Mesenchymal stem cell (in vitro differentiated cells and primary cell): ENCODE data around the gene SLC12A4.
A peak's percentile ranks its signal among the peaks of the same experiment; 100 is the strongest.

Experiments used
- DNase-seq: peaks from one replicate; pipeline ENCODE4 v3.0.0-alpha.2; 2013
- H2AFZ ChIP-seq: one replicate; pipeline ENCODE4 v1.6.1; 2013; ENCODE audit warnings: low read depth, mild to moderate bottlenecking, control low read depth, inconsistent platforms, low read length, moderate library complexity
- H2AK5ac ChIP-seq: 2 replicates; pipeline ENCODE4 v1.6.1; 2013; ENCODE audit warnings: low read length, moderate library complexity, mild to moderate bottlenecking, inconsistent platforms; ENCODE audit not compliant: severe bottlenecking
- H2BK120ac ChIP-seq: one replicate; pipeline ENCODE4 v1.6.1; 2013; ENCODE audit warnings: low read depth, mild to moderate bottlenecking, inconsistent platforms, low read length, moderate library complexity
- H2BK12ac ChIP-seq, 2 experiments: one replicate each; pipeline ENCODE4 v1.6.1; 2013; ENCODE audit warnings: inconsistent platforms in 2 of 2, low read length in 2 of 2, mild to moderate bottlenecking in 2 of 2, moderate library complexity in 2 of 2, control low read depth in 1 of 2
- H2BK15ac ChIP-seq: one replicate; pipeline ENCODE4 v1.6.1; 2013; ENCODE audit warnings: mild to moderate bottlenecking, low read depth, inconsistent platforms; ENCODE audit not compliant: poor library complexity, severe bottlenecking
- H2BK5ac ChIP-seq: 2 replicates; pipeline ENCODE4 v1.6.1; 2013; ENCODE audit warnings: low read depth, mild to moderate bottlenecking, low read length, control low read depth, inconsistent platforms; ENCODE audit not compliant: poor library complexity, severe bottlenecking
- H3K14ac ChIP-seq, 2 experiments: one replicate each; pipeline ENCODE4 v1.6.1; 2013; ENCODE audit warnings: inconsistent platforms in 2 of 2, low read length in 2 of 2, control low read depth in 1 of 2, mild to moderate bottlenecking in 1 of 2, moderate library complexity in 1 of 2
- H3K18ac ChIP-seq, 2 experiments: one replicate each; pipeline ENCODE4 v1.6.1; 2013; ENCODE audit warnings: inconsistent platforms in 2 of 2, low read length in 2 of 2, control low read depth in 1 of 2, low read depth in 1 of 2, mild to moderate bottlenecking in 1 of 2
- H3K23ac ChIP-seq, 2 experiments: one replicate each; pipeline ENCODE4 v1.6.1; 2013; ENCODE audit warnings: inconsistent platforms in 2 of 2, low read length in 2 of 2, mild to moderate bottlenecking in 2 of 2, moderate library complexity in 2 of 2, control low read depth in 1 of 2
- H3K27ac ChIP-seq: 2 replicates; pipeline ENCODE4 v1.5.1; 2013; ENCODE audit warnings: mild to moderate bottlenecking, moderate library complexity, low read length, control low read depth, inconsistent platforms; ENCODE audit not compliant: poor library complexity, severe bottlenecking
- H3K27me3 ChIP-seq, 2 experiments: 2 replicates each; pipeline versions ENCODE4 v1.6.1 to v1.7.0; 2013; ENCODE audit warnings: low read length in 2 of 2, mild to moderate bottlenecking in 2 of 2, moderate library complexity in 2 of 2, control low read depth in 1 of 2, inconsistent platforms in 1 of 2; ENCODE audit not compliant: control insufficient read depth in 1 of 2, insufficient read depth in 1 of 2
- H3K36me3 ChIP-seq, 2 experiments: 2 replicates each; pipeline versions ENCODE4 v1.6.1 to v1.7.0; 2013; ENCODE audit warnings: low read length in 2 of 2, control low read depth in 1 of 2, inconsistent platforms in 1 of 2, low read depth in 1 of 2, mild to moderate bottlenecking in 1 of 2; ENCODE audit not compliant: insufficient read depth in 2 of 2, control insufficient read depth in 1 of 2
- H3K4ac ChIP-seq, 2 experiments: one replicate each; pipeline ENCODE4 v1.6.1; 2013; ENCODE audit warnings: inconsistent platforms in 2 of 2, low read length in 2 of 2, mild to moderate bottlenecking in 2 of 2, moderate library complexity in 2 of 2, control low read depth in 1 of 2, low read depth in 1 of 2
- H3K4me1 ChIP-seq: 2 replicates; pipeline ENCODE4 v1.6.1; 2013; ENCODE audit warnings: low read depth, low read length, control low read depth; ENCODE audit not compliant: control insufficient read depth, insufficient read depth
- H3K4me2 ChIP-seq: 2 replicates; pipeline ENCODE4 v1.6.1; 2013; ENCODE audit warnings: low read length, mild to moderate bottlenecking, inconsistent platforms; ENCODE audit not compliant: poor library complexity, severe bottlenecking
- H3K4me3 ChIP-seq, 2 experiments: 2 replicates each; pipeline versions ENCODE4 v1.5.1 to v1.7.0; 2013; ENCODE audit warnings: low read length in 2 of 2, mild to moderate bottlenecking in 2 of 2, control low read depth in 1 of 2, low read depth in 1 of 2; ENCODE audit not compliant: insufficient read depth in 1 of 2
- H3K79me1 ChIP-seq: replicated peaks from 2 replicates; pipeline ENCODE4 v1.6.1; 2013; ENCODE audit warnings: mild to moderate bottlenecking, control low read depth, low read length, inconsistent platforms; ENCODE audit not compliant: poor library complexity, severe bottlenecking
- H3K9ac ChIP-seq: 2 replicates; pipeline ENCODE4 v1.7.0; 2013; ENCODE audit warnings: mild to moderate bottlenecking, low read length, moderate library complexity
- H3K9me3 ChIP-seq: 2 replicates; pipeline ENCODE4 v1.7.0; 2013; ENCODE audit warnings: mild to moderate bottlenecking, low read length; ENCODE audit not compliant: control insufficient read depth
- H4K8ac ChIP-seq: one replicate; pipeline ENCODE4 v1.6.1; 2013; ENCODE audit warnings: inconsistent platforms, mild to moderate bottlenecking, low read length, moderate library complexity
- H4K91ac ChIP-seq: one replicate; pipeline ENCODE4 v1.6.1; 2013; ENCODE audit warnings: mild to moderate bottlenecking, low read length, inconsistent platforms
- WGBS: methylation state at CpG from one replicate; pipeline ENCODE4 v1.1.7; 2013; ENCODE audit warnings: mixed read lengths; 5-methylcytosine and 5-hydroxymethylcytosine counted together

The SLC12A4 gene

GRCh38 chr16:67936124-67936879 is 32.1 kb downstream of the SLC12A4 start, which contains the start of gene PSMB10:
Gene PSMB10, minus strand, starts transcription at chr16:67936850. Its CDS starts 101 bp downstream, at chr16:67936749.
- H2AFZ ChIP-seq, result peak within 1 kb of the TSS; percentile 86
- peak within 1 kb of the TSS; percentile 98 for H3K9ac ChIP-seq
- H2AK5ac ChIP-seq, result peak within 1 kb of the TSS; percentile 71
- H3K27me3 ChIP-seq, result no peaks in the 10 kb centered on the region
- peak within 1 kb of the TSS; percentile 98 for H3K4ac ChIP-seq
- peaks cover 36 to 46% of the 10 kb centered on the region in 2 experiments for H3K36me3 ChIP-seq
- H3K23ac ChIP-seq, result peak within 1 kb of the TSS in 1 of 2 experiments; percentile 77
- H3K18ac ChIP-seq, result peak within 1 kb of the TSS; percentile 88 to 99
- peak within 1 kb of the TSS in 1 of 2 experiments; percentile 96 for H3K14ac ChIP-seq
- H3K4me1 ChIP-seq, result peaks cover 29% of the 10 kb centered on the region
- WGBS, result under 1% methylated on average over 52 of the region's 54 CpGs
- peak within 1 kb of the TSS; percentile 39 for H2BK15ac ChIP-seq
- peak within 1 kb of the TSS; percentile 81 for H2BK120ac ChIP-seq
- peak within 1 kb of the TSS; percentile 96 for H4K91ac ChIP-seq
- peak within 1 kb of the TSS; percentile 93 for H2BK5ac ChIP-seq
- peak within 1 kb of the TSS; percentile 87 for H3K4me2 ChIP-seq
- peak within 1 kb of the TSS; percentile 95 for H4K8ac ChIP-seq
- no peaks in the 10 kb centered on the region for H3K9me3 ChIP-seq
- peaks cover 17% of the 10 kb centered on the region for H3K79me1 ChIP-seq
- peak within 1 kb of the TSS; percentile 7 to 48 for H2BK12ac ChIP-seq
- H3K27ac ChIP-seq, result peak within 1 kb of the TSS; percentile 94
- peak; percentile 91 for DNase-seq
- H3K4me3 ChIP-seq, result peak within 1 kb of the TSS; percentile 95 to 98

DNA sequence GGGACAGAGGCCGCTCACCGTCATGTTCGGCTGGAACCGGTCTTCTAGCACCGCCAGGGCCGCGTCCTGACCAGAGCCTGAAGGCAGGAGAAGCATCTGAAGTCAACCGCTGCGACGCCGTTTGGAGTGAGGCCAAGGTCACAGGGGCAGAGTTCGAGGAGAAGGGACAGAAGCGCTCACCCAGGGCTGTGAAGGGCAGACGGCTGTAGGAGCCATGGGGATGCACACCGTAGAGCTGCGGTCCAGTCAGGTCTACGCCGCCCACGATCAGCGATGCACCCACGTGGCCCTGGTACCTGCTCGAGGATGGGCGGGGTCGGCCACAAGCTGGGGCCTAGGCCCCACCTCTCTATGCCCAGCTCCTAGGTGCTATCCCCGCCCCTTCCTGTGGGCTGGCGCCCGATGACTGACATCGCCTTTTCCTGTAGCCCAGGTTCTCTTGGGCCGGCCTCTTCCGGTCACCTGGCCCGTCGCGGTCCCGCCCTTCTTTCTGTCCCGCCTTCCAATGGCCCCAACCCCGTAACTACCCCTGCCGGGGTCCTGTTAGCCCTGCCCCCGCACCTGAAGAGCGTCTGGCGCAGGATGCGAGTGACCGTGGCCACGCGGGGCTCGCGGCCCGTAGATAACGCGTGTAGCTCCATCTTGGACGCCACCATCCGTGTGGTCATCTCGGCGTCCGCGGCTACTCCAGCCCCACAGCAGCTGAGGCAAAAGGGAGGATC is 32.9 kb downstream of the SLC12A4 start:
- H2AFZ ChIP-seq, result peak overlapping the region; percentile 86
- H2BK12ac ChIP-seq, result peak overlapping the region in 1 of 2 experiments; percentile 45
- H3K27me3 ChIP-seq, result no peaks in the 10 kb centered on the region
- H3K4me2 ChIP-seq, result peak overlapping the region; percentile 87
- peak overlapping the region; percentile 95 for H4K8ac ChIP-seq
- peak overlapping the region; percentile 94 for H3K27ac ChIP-seq
- peak overlapping the region; percentile 93 for H2BK5ac ChIP-seq
- H3K18ac ChIP-seq, result peak overlapping the region; percentile 88 to 99
- peak overlapping the region; percentile 98 for H3K9ac ChIP-seq
- peak overlapping the region; percentile 95 to 98 for H3K4me3 ChIP-seq
- peak overlapping the region; percentile 96 for H4K91ac ChIP-seq
- peak overlapping the region; percentile 98 for H3K4ac ChIP-seq
- H3K36me3 ChIP-seq, result peaks cover 38 to 48% of the 10 kb centered on the region in 2 experiments
- H3K4me1 ChIP-seq, result peaks cover 29% of the 10 kb centered on the region
- peak; percentile 93 for DNase-seq
- under 1% methylated on average over 55 of the region's 55 CpGs for WGBS
- H2BK120ac ChIP-seq, result peak overlapping the region; percentile 73
- no peaks in the 10 kb centered on the region for H3K9me3 ChIP-seq
- H3K14ac ChIP-seq, result peak overlapping the region in 1 of 2 experiments; percentile 96
- H3K79me1 ChIP-seq, result peaks cover 17% of the 10 kb centered on the region
- H2BK15ac ChIP-seq, result peak overlapping the region; percentile 39
- H2AK5ac ChIP-seq, result peak overlapping the region; percentile 47
- H3K23ac ChIP-seq, result peak overlapping the region in 1 of 2 experiments; percentile 75

GRCh38 chr16:67935101-67935401 is 33.4 kb downstream of the SLC12A4 start:
- Histone ChIP-seq H3K36me3 (peaks cover 38 to 48% of the 10 kb centered on the region in 2 experiments), H3K23ac (no peak overlapping the region), H4K8ac (peak overlapping the region; percentile 2), H2BK5ac (no peak overlapping the region), H3K4me1 (peaks cover 28% of the 10 kb centered on the region), H3K4ac (peak overlapping the region; percentile 16 to 88), H3K27me3 (no peaks in the 10 kb centered on the region), H3K4me3 (peak overlapping the region; percentile 61 to 98), H2AFZ (peak overlapping the region; percentile 57), H3K9me3 (no peaks in the 10 kb centered on the region), H2BK120ac (no peak overlapping the region), H3K27ac (no peak overlapping the region), H3K4me2 (peak overlapping the region; percentile 67), H3K9ac (peak overlapping the region; percentile 98), H3K14ac (peak overlapping the region in 1 of 2 experiments; percentile 77), H2AK5ac (no peak overlapping the region), H4K91ac (peak overlapping the region; percentile 3), H2BK15ac (no peak overlapping the region), H2BK12ac (no peak overlapping the region), H3K18ac (peak overlapping the region in 1 of 2 experiments; percentile 97), H3K79me1 (peaks cover 22% of the 10 kb centered on the region)
- DNase-seq, result no peak
- WGBS, result 18% methylated on average over 13 of the region's 13 CpGs
